ENCODE measurements around the gene RAB35.

Gene RAB35

GRCh38 chr12:120098756-120099470 lies 17.6 kb downstream of the RAB35 start:
- no peak for TF ChIP-seq CTCF (IDR thresholded peaks at IDR 0.05; ENCODE audit: insufficient read depth, low read length, poor library complexity, severe bottlenecking)
- no peak for DNase-seq (ENCODE audit: extremely low read depth, insufficient read length)
- H3K36me3 ChIP-seq (ENCODE audit: control insufficient read depth, insufficient read depth, low read length): peaks cover 60% of the 10 kb centered on the region
- no peaks in the 10 kb centered on the region for H3K27me3 ChIP-seq (replicated peaks; ENCODE audit: control insufficient read depth, insufficient read depth, low read length)
- H3K4me3 ChIP-seq (replicated peaks; ENCODE audit: low read depth, low read length): no peak overlapping the region

GRCh38 chr12:120096671-120097202 lies 19.8 kb downstream of the RAB35 start:
- no peak for TF ChIP-seq CTCF (IDR thresholded peaks at IDR 0.05; ENCODE audit: insufficient read depth, low read length, poor library complexity, severe bottlenecking)
- H3K36me3 ChIP-seq (ENCODE audit: control insufficient read depth, insufficient read depth, low read length): peaks cover 54% of the 10 kb centered on the region

GRCh38 chr12:120095736-120096135 lies 20.8 kb downstream of the RAB35 start:
- TF ChIP-seq CTCF (IDR thresholded peaks at IDR 0.05; ENCODE audit: insufficient read depth, low read length, poor library complexity, severe bottlenecking): no peak
- Histone ChIP-seq H3K36me3 (ENCODE audit: control insufficient read depth, insufficient read depth, low read length) (peaks cover 53% of the 10 kb centered on the region), H3K4me3 (replicated peaks; ENCODE audit: low read depth, low read length) (no peak overlapping the region), H3K27me3 (replicated peaks; ENCODE audit: control insufficient read depth, insufficient read depth, low read length) (no peaks in the 10 kb centered on the region)
- no peak for DNase-seq (ENCODE audit: extremely low read depth, insufficient read length)

More at GRCh38 chr12:120096671-120097202, 19.8 kb downstream of the RAB35 start:
- no peaks in the 10 kb centered on the region for H3K27me3 ChIP-seq (replicated peaks; ENCODE audit: control insufficient read depth, insufficient read depth, low read length)
- no peak overlapping the region for H3K4me3 ChIP-seq (replicated peaks; ENCODE audit: low read depth, low read length)
- DNase-seq (ENCODE audit: extremely low read depth, insufficient read length): no peak

GRCh38 chr12:120095331-120095730 lies 21.2 kb downstream of the RAB35 start:
- H3K4me3 ChIP-seq (replicated peaks; ENCODE audit: low read depth, low read length): no peak overlapping the region
- no peak for DNase-seq (ENCODE audit: extremely low read depth, insufficient read length)
- H3K27me3 ChIP-seq (replicated peaks; ENCODE audit: control insufficient read depth, insufficient read depth, low read length): no peaks in the 10 kb centered on the region
- H3K36me3 ChIP-seq (ENCODE audit: control insufficient read depth, insufficient read depth, low read length): peaks cover 49% of the 10 kb centered on the region
- TF ChIP-seq CTCF (IDR thresholded peaks at IDR 0.05; ENCODE audit: insufficient read depth, low read length, poor library complexity, severe bottlenecking): no peak

GRCh38 chr12:120094485-120094884 lies 22.1 kb downstream of the RAB35 start:
- Histone ChIP-seq H3K36me3 (ENCODE audit: control insufficient read depth, insufficient read depth, low read length) (peaks cover 44% of the 10 kb centered on the region), H3K27me3 (replicated peaks; ENCODE audit: control insufficient read depth, insufficient read depth, low read length) (no peaks in the 10 kb centered on the region), H3K4me3 (replicated peaks; ENCODE audit: low read depth, low read length) (no peak overlapping the region)
- no peak for TF ChIP-seq CTCF (IDR thresholded peaks at IDR 0.05; ENCODE audit: insufficient read depth, low read length, poor library complexity, severe bottlenecking)
- no peak for DNase-seq (ENCODE audit: extremely low read depth, insufficient read length)
